ENCODE data around the gene EIF4A2. TPM values are rescaled to one million over a fixed set of nuclear protein-coding genes. Genes with fewer than 3 reads are reported as not detected.

EIF4A2 gene
- total and polyA plus RNA-seq, 2 of the 13 experiments (the other 11 are each of a cell fraction or from before 2014, with no cell fraction given), result 480 to 596 TPM

DNA sequence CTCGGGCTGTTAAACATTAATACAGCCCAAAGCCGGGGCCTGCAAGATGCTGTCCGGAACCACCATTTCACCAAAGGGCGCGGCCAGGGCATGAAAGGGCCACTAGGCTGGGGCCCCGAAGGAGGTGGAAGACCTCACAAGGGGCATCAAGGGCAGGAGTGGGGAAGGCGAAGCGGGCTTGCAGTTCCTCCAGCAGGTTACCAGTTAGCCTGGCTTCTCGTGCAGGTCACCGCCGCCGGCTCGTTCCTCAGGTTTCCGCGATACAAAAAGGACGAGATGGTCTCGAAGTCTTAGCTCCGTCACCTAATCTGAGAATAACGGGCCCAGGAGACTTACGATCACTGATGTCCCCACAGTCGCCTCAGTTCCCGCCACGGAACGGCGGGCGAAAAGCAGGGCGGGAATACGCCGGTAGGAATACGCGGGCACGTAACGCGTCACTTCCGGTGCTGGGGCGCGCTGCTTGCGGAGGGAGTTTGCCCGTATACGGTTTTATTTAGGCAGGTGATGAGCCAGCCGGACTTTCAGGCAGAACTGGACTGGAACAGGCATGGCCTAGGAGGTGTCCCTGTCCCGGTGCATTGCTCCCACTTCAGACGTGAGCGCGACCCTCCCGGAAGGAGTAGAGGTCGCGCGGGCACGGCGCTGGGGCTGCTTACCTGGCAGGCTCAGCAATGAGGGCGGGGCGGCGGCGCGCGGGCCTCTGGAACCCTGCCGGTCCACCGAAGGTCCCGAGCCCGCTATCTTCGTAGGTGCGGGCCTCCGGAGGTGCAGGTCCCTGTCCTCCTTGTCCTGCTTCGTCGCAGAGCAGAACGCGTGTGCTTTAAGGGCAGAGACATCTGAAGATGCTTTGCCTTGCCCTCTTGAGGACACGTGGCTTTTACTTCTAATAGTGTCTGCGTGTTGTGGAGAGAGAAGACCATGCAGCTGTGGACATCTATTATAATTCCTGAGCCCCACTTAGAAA is 23.0 kb downstream of the EIF4A2 start, which contains the start of gene RFC4 (continued):
- TF ChIP-seq IRX3 (CRISPR knock-in tag; IDR thresholded peaks at IDR 0.05; ENCODE audit: borderline replicate concordance, low read depth) (no peak; the same call in 1 of the 2 replicates), PPARG (CRISPR knock-in tag; conservative IDR thresholded peaks at IDR 0.05) (peak; percentile 61), ZUFSP (CRISPR knock-in tag; IDR thresholded peaks at IDR 0.05; ENCODE audit: borderline replicate concordance) (no peak), ZNF619 (CRISPR knock-in tag; IDR thresholded peaks at IDR 0.05) (peak; percentile 83), ZBTB21 (CRISPR knock-in tag; IDR thresholded peaks at IDR 0.05) (no peak), ZKSCAN1 (IDR thresholded peaks at IDR 0.05; ENCODE audit: low read length) (no peak), BORCS8-MEF2B (CRISPR knock-in tag; IDR thresholded peaks at IDR 0.05) (peak; percentile 90), HMGA1 (CRISPR knock-in tag; conservative IDR thresholded peaks at IDR 0.05) (no peak), KAT2B (IDR thresholded peaks at IDR 0.05; ENCODE audit: borderline replicate concordance, low read depth, low read length) (no peak), NPAS2 (CRISPR knock-in tag; IDR thresholded peaks at IDR 0.05; ENCODE audit: borderline replicate concordance) (no peak), HNF4A (CRISPR knock-in tag; IDR thresholded peaks at IDR 0.05) (peak; percentile 1; the same call in 1 of the 2 replicates), MLLT10 (CRISPR knock-in tag; IDR thresholded peaks at IDR 0.05) (no peak), KDM3A (CRISPR knock-in tag; IDR thresholded peaks at IDR 0.05; ENCODE audit: low read depth) (peak; percentile 59; the same call in 1 of the 2 replicates), TBL1XR1 (IDR thresholded peaks at IDR 0.05; ENCODE audit: borderline replicate concordance, low read length, partially characterized antibody) (no peak), ZNF563 (CRISPR knock-in tag; IDR thresholded peaks at IDR 0.05) (peak; percentile 16; the same call in 1 of the 2 replicates), ATF2 (CRISPR knock-in tag; IDR thresholded peaks at IDR 0.05) (peak; percentile 91; the same call in 1 of the 2 replicates), ZFP91 (CRISPR knock-in tag; IDR thresholded peaks at IDR 0.05; ENCODE audit: borderline replicate concordance) (peak; percentile 89; the same call in 1 of the 2 replicates), ZNF253 (CRISPR knock-in tag; IDR thresholded peaks at IDR 0.05; ENCODE audit: borderline replicate concordance) (peak; percentile 84), ZNF7 (CRISPR knock-in tag; IDR thresholded peaks at IDR 0.05) (no peak), CHD2 (IDR thresholded peaks at IDR 0.05; ENCODE audit: low read depth, low read length) (no peak), CEBPB (IDR thresholded peaks at IDR 0.05; ENCODE audit: borderline replicate concordance, low read depth, low read length) (no peak), ZNF256 (CRISPR knock-in tag; conservative IDR thresholded peaks at IDR 0.05) (peak; percentile 51), RBM39 (IDR thresholded peaks at IDR 0.05; ENCODE audit: low read depth, low read length, poor library complexity, severe bottlenecking) (peak; percentile 79), YEATS2 (CRISPR knock-in tag; IDR thresholded peaks at IDR 0.05; ENCODE audit: borderline replicate concordance) (peak; percentile 99), XRCC5 (optimal IDR thresholded peaks at IDR 0.05; ENCODE audit: low read length) (peak; percentile 73), ZNF224 (CRISPR knock-in tag; IDR thresholded peaks at IDR 0.05) (peak; percentile 91; the same call in 1 of the 2 replicates)
